Activated naive CD8-positive, alpha-beta T cell treated with anti-CD3 and anti-CD28 coated beads for 36 hours (primary cell): Measurements from ENCODE around the gene ADGRA3. TPM values are rescaled to one million over a fixed set of nuclear protein-coding genes. Genes with fewer than 3 reads are reported as not detected.

Experiments used
- DNase-seq: peaks from one replicate; pipeline ENCODE4 v3.0.0; 2021
- H3K27ac Mint-ChIP-seq: one replicate; pipeline ENCODE4 v1.8.0; 2022; ENCODE audit warnings: mild to moderate bottlenecking, moderate library complexity, mixed read lengths
- H3K27me3 Mint-ChIP-seq: one replicate; pipeline ENCODE4 v1.8.0; 2022; ENCODE audit warnings: mild to moderate bottlenecking, mixed read lengths
- H3K36me3 Mint-ChIP-seq: one replicate; pipeline ENCODE4 v1.8.0; 2021; ENCODE audit warnings: mild to moderate bottlenecking, mixed read lengths
- H3K4me1 Mint-ChIP-seq: one replicate; pipeline ENCODE4 v1.8.0; 2021; ENCODE audit warnings: mixed read lengths
- H3K4me3 Mint-ChIP-seq: one replicate; pipeline ENCODE4 v1.8.0; 2022; ENCODE audit warnings: mild to moderate bottlenecking, moderate library complexity, mixed read lengths
- H3K9me3 Mint-ChIP-seq: one replicate; pipeline ENCODE4 v1.8.0; 2022; ENCODE audit warnings: mixed read lengths
- total RNA-seq, 2 experiments: library from RNA; stranded (reverse); gene quantifications; one replicate each; pipeline ENCODE4 v1.2.3, GENCODE V29; 2021

The ADGRA3 gene, protein sequence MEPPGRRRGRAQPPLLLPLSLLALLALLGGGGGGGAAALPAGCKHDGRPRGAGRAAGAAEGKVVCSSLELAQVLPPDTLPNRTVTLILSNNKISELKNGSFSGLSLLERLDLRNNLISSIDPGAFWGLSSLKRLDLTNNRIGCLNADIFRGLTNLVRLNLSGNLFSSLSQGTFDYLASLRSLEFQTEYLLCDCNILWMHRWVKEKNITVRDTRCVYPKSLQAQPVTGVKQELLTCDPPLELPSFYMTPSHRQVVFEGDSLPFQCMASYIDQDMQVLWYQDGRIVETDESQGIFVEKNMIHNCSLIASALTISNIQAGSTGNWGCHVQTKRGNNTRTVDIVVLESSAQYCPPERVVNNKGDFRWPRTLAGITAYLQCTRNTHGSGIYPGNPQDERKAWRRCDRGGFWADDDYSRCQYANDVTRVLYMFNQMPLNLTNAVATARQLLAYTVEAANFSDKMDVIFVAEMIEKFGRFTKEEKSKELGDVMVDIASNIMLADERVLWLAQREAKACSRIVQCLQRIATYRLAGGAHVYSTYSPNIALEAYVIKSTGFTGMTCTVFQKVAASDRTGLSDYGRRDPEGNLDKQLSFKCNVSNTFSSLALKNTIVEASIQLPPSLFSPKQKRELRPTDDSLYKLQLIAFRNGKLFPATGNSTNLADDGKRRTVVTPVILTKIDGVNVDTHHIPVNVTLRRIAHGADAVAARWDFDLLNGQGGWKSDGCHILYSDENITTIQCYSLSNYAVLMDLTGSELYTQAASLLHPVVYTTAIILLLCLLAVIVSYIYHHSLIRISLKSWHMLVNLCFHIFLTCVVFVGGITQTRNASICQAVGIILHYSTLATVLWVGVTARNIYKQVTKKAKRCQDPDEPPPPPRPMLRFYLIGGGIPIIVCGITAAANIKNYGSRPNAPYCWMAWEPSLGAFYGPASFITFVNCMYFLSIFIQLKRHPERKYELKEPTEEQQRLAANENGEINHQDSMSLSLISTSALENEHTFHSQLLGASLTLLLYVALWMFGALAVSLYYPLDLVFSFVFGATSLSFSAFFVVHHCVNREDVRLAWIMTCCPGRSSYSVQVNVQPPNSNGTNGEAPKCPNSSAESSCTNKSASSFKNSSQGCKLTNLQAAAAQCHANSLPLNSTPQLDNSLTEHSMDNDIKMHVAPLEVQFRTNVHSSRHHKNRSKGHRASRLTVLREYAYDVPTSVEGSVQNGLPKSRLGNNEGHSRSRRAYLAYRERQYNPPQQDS (N-terminal part only)
- total RNA-seq: 10 to 100 TPM; 12.0 to 13.8 TPM

DNA sequence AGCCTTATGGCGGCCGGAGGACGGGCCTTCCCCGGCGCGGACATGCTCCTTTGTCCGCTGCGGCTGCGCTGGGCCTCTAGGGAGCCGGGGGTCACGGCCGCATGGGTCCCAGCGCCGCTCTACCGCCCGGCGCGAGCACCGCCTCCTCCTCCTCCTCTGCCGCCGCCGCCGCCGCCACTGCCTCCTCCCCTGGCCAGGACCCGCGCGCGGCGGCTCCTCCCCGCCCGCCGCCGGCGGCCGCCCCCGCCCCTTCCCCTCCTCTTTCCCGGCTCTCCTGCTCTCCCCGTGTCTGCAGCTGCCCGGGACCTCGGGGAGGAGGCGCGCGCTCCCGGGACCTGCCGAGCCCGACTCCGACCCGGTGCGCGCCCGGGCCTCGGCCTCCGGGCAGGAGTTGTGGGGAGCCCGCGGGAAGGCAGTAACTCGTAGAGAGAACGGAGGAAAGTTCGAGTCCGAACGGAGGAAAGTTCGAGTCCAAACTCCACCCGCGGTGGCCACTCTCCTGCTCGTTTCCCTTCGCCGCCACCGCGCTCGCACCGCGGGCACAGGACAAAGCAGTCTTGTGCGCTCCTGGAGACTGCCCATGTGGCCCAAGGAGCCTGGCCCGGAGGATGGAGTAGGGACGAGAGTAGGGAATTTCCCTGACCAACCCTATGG is at the start of gene ADGRA3:
ADGRA3 (minus strand) TSS at position 179 of the 654 bp plus-strand sequence. CDS start 282 bp downstream, outside the sequence.
- peak within 1 kb of the TSS; percentile 91 for H3K4me3 Mint-ChIP-seq
- peak; percentile 50 for DNase-seq
- H3K4me1 Mint-ChIP-seq: peaks cover 14% of the 10 kb centered on the region
- peaks cover 2% of the 10 kb centered on the region for H3K36me3 Mint-ChIP-seq
- peaks cover 34% of the 10 kb centered on the region for H3K27me3 Mint-ChIP-seq
- H3K9me3 Mint-ChIP-seq: no peaks in the 10 kb centered on the region
- H3K27ac Mint-ChIP-seq: peak within 1 kb of the TSS; percentile 91

DNA sequence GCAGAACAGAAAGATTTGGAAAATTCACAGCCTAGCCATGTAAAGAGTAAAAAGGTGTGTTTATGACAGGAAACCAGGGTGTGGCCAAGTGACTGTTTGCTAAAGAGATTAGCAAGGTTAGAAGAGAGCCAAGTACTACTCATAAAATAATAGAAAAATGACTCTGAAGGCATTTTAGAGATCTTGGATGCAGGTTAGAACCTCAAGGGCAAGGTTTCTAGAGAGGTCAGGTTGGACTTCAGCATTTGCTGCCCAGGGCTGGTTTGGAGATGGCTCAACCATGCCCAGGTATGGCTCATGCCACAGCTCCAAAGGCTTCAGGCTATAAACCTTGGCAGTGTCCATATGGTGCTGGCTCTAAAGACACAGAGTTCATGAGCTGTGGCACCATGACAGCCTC is 40.6 kb upstream of the ADGRA3 start:
- peaks cover 7% of the 10 kb centered on the region for H3K27me3 Mint-ChIP-seq
- no peaks in the 10 kb centered on the region for H3K4me1 Mint-ChIP-seq
- no peak for DNase-seq
- H3K4me3 Mint-ChIP-seq: no peak overlapping the region
- no peak overlapping the region for H3K27ac Mint-ChIP-seq
- no peaks in the 10 kb centered on the region for H3K9me3 Mint-ChIP-seq
- H3K36me3 Mint-ChIP-seq: no peaks in the 10 kb centered on the region

- Mint-ChIP-seq H3K4me1 (no peaks in the 10 kb centered on the region), H3K36me3 (no peaks in the 10 kb centered on the region), H3K27ac (no peak overlapping the region), H3K4me3 (no peak overlapping the region), H3K27me3 (no peaks in the 10 kb centered on the region), H3K9me3 (no peaks in the 10 kb centered on the region)
- no peak for DNase-seq
Observed at GRCh38 chr4:22554670-22555069, 38.8 kb upstream of the ADGRA3 start.

- Mint-ChIP-seq H3K36me3 (no peaks in the 10 kb centered on the region), H3K4me3 (no peak overlapping the region), H3K27ac (no peak overlapping the region), H3K9me3 (no peaks in the 10 kb centered on the region), H3K27me3 (no peaks in the 10 kb centered on the region), H3K4me1 (no peaks in the 10 kb centered on the region)
- no peak for DNase-seq
Observed at GRCh38 chr4:22553560-22553959, 37.7 kb upstream of the ADGRA3 start.

DNA sequence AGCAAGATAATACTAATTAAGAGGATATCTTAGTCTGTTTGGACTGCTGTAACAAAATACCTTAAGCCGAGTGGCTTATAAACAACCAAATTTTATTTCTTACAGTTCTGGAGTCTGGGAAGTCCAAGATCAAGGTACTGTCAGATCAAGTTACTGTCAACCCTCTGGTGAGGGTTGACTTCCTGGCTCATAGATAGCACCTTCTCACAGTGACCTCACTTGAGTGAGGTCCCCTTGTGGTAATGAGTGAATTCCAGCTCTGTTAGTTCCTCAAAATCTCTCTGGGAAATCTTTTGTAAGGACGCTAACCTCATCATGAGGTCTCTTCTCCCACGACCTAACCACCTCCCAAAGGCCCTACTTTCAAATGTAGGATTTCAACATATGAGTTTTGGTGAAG is 36.9 kb upstream of the ADGRA3 start:
- no peak overlapping the region for H3K4me3 Mint-ChIP-seq
- H3K4me1 Mint-ChIP-seq: no peaks in the 10 kb centered on the region
- DNase-seq: no peak
- H3K27me3 Mint-ChIP-seq: no peaks in the 10 kb centered on the region
- H3K36me3 Mint-ChIP-seq: no peaks in the 10 kb centered on the region
- H3K27ac Mint-ChIP-seq: no peak overlapping the region
- H3K9me3 Mint-ChIP-seq: no peaks in the 10 kb centered on the region

GRCh38 chr4:22551550-22551949 is 35.7 kb upstream of the ADGRA3 start:
- H3K9me3 Mint-ChIP-seq: peaks cover 5% of the 10 kb centered on the region
- H3K27ac Mint-ChIP-seq: no peak overlapping the region
- peaks cover 1% of the 10 kb centered on the region for H3K36me3 Mint-ChIP-seq
- no peak overlapping the region for H3K4me3 Mint-ChIP-seq
- no peaks in the 10 kb centered on the region for H3K4me1 Mint-ChIP-seq
- no peaks in the 10 kb centered on the region for H3K27me3 Mint-ChIP-seq
- DNase-seq: no peak

GRCh38 chr4:22546299-22546698 is 30.4 kb upstream of the ADGRA3 start:
- Mint-ChIP-seq H3K4me1 (no peaks in the 10 kb centered on the region), H3K27me3 (no peaks in the 10 kb centered on the region), H3K27ac (no peak overlapping the region), H3K4me3 (no peak overlapping the region), H3K36me3 (peaks cover 3% of the 10 kb centered on the region), H3K9me3 (peaks cover 12% of the 10 kb centered on the region)
- DNase-seq: no peak

GRCh38 chr4:22539251-22539650 is 23.4 kb upstream of the ADGRA3 start:
- Mint-ChIP-seq H3K27ac (no peak overlapping the region), H3K4me1 (no peaks in the 10 kb centered on the region), H3K9me3 (peaks cover 12% of the 10 kb centered on the region), H3K36me3 (peaks cover 5% of the 10 kb centered on the region), H3K27me3 (peaks cover 4% of the 10 kb centered on the region), H3K4me3 (no peak overlapping the region)
- DNase-seq: no peak

GRCh38 chr4:22537864-22538263 is 22.0 kb upstream of the ADGRA3 start:
- peaks cover 18% of the 10 kb centered on the region for H3K9me3 Mint-ChIP-seq
- peaks cover 4% of the 10 kb centered on the region for H3K27me3 Mint-ChIP-seq
- no peak for DNase-seq
- no peak overlapping the region for H3K27ac Mint-ChIP-seq
- H3K36me3 Mint-ChIP-seq: peaks cover 9% of the 10 kb centered on the region
- no peaks in the 10 kb centered on the region for H3K4me1 Mint-ChIP-seq
- H3K4me3 Mint-ChIP-seq: no peak overlapping the region

GRCh38 chr4:22534374-22534773 is 18.5 kb upstream of the ADGRA3 start:
- DNase-seq: no peak
- H3K9me3 Mint-ChIP-seq: peaks cover 26% of the 10 kb centered on the region
- H3K36me3 Mint-ChIP-seq: peaks cover 9% of the 10 kb centered on the region
- H3K27me3 Mint-ChIP-seq: peaks cover 1% of the 10 kb centered on the region
- H3K4me3 Mint-ChIP-seq: no peak overlapping the region
- H3K4me1 Mint-ChIP-seq: no peaks in the 10 kb centered on the region
- no peak overlapping the region for H3K27ac Mint-ChIP-seq

DNA sequence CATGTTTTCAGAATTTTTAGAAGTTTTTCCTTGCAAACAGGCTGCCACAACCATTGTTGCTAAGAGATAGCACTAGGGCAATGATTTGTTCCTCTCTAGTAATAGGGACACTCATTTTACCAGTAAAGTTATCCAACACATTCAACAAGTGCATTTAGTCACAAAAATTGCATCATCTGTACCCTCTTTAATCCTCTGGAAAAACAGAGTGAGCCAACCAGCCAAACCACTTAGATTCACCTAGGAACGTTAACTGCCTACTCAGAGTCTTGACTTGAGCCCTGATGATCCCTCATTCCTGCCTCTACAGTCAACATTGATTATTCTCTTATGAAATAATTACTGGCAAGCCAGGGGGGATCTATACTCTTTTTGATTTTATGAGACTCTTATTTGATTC is 17.0 kb upstream of the ADGRA3 start:
- peaks cover 26% of the 10 kb centered on the region for H3K9me3 Mint-ChIP-seq
- peaks cover 4% of the 10 kb centered on the region for H3K27me3 Mint-ChIP-seq
- H3K4me3 Mint-ChIP-seq: no peak overlapping the region
- H3K36me3 Mint-ChIP-seq: peaks cover 9% of the 10 kb centered on the region
- H3K4me1 Mint-ChIP-seq: no peaks in the 10 kb centered on the region
- no peak for DNase-seq
- no peak overlapping the region for H3K27ac Mint-ChIP-seq

DNA sequence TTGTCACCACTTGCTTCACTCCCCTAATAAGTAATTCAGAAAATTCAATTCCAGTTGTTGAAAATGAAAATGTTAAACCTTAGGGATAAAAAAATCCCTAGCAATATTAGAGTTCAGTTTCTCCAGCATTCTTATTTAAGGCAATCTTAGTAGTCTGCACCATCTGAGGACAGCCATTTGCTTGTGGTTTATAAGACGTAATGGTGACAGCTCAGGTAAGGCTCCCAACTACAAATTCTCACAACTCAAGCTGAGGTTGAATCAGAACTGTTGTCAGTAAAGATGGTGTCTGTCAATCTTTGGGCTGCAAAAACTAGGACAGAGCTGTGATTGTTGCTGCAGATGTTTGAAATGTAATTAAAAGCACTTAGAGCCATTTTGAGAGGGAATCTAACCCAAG is 16.3 kb upstream of the ADGRA3 start:
- no peak overlapping the region for H3K4me3 Mint-ChIP-seq
- no peak for DNase-seq
- no peaks in the 10 kb centered on the region for H3K4me1 Mint-ChIP-seq
- H3K27ac Mint-ChIP-seq: no peak overlapping the region
- H3K36me3 Mint-ChIP-seq: peaks cover 9% of the 10 kb centered on the region
- peaks cover 26% of the 10 kb centered on the region for H3K9me3 Mint-ChIP-seq
- H3K27me3 Mint-ChIP-seq: peaks cover 4% of the 10 kb centered on the region

- Mint-ChIP-seq H3K9me3 (peaks cover 26% of the 10 kb centered on the region), H3K4me1 (no peaks in the 10 kb centered on the region), H3K27me3 (peaks cover 4% of the 10 kb centered on the region), H3K27ac (no peak overlapping the region), H3K36me3 (peaks cover 9% of the 10 kb centered on the region), H3K4me3 (no peak overlapping the region)
- no peak for DNase-seq
Observed at GRCh38 chr4:22531311-22532019, 15.6 kb upstream of the ADGRA3 start.

GRCh38 chr4:22524895-22525294 is 9.0 kb upstream of the ADGRA3 start:
- no peaks in the 10 kb centered on the region for H3K9me3 Mint-ChIP-seq
- no peaks in the 10 kb centered on the region for H3K4me1 Mint-ChIP-seq
- no peak overlapping the region for H3K4me3 Mint-ChIP-seq
- DNase-seq: no peak
- no peak overlapping the region for H3K27ac Mint-ChIP-seq
- peaks cover 4% of the 10 kb centered on the region for H3K27me3 Mint-ChIP-seq
- H3K36me3 Mint-ChIP-seq: no peaks in the 10 kb centered on the region
